Measurements from ENCODE around the gene FARS2.

The FARS2 gene

DNA sequence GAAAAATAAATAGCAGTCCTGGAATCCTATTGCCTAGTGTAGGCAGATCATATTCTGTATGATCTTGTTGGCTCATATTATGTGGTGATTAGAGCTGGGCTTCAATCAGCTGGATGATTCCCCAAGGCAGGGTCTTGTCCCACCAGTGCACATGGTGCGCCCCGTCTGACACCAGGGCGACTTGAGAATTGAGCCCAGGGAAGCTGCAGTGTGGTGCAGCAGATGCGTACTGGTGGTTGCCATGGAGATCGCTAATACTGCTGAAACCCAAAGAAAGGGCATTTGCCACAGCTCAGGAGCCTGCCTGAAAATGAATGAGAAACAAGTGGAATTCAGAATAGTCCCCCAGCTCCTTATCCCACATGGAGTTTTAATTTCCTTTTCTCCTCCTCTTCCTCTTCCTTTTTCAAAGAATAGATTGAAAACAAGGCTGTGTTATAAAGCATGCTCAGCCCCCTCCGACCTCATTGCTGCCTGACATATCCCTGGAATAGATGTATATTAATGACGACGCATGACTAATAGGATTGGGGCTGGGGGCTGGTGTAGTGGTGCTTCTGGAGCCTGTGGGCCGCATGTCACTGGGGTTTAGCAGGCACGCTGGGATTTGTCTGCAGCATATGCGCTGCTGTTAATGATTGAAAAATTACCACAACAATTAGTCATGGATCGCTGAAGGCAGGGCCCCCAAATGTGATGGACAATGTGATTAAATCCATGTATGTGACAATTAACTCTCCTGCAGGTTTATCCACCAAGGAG lies 210.5 kb downstream of the FARS2 start:
- DNase-seq = no peak

GRCh38 chr6:5472571-5472970 lies 211.3 kb downstream of the FARS2 start:
- no peak for DNase-seq

DNA sequence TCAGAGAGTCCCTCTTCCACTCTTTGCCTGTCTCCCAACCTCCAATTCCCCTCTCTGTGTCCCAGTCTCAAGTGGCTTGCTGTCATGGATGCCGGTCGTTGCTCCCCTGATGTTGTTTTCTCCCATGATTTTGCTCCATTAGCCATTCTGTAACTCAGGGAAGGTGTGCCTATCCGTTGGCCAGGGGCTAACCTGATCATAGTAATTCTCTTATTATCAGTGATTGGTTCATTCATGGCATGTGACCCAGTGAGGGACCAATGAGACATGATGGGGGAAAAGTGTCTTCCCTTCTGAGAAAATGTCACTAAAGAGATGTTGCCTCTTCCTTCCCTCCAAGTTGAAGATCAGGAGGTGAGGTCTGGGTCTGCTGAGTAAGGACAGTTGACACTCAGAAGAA lies 214.5 kb downstream of the FARS2 start:
- no peak for DNase-seq

DNA sequence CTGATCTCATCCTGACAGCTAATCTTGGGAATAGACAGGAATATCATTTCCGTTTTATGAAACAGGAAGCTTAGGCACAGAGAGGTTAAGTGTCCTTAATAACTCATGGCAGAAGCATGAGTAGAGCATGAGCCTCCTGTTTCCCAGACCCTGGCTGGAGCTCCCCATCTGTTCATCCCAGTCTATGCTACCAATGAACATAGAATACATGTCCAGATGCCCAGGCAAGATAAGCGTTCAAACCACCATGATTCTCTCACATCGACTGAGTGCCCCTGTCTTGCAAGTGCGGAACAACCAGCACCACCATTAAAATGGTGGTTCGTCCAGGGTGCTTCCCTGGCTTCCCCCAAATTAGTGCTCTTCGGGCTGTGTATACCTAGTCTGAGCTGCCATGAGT lies 217.1 kb downstream of the FARS2 start:
- DNase-seq = no peak

GRCh38 chr6:5481033-5481432 lies 219.7 kb downstream of the FARS2 start:
- peak; percentile 41 for DNase-seq

DNA sequence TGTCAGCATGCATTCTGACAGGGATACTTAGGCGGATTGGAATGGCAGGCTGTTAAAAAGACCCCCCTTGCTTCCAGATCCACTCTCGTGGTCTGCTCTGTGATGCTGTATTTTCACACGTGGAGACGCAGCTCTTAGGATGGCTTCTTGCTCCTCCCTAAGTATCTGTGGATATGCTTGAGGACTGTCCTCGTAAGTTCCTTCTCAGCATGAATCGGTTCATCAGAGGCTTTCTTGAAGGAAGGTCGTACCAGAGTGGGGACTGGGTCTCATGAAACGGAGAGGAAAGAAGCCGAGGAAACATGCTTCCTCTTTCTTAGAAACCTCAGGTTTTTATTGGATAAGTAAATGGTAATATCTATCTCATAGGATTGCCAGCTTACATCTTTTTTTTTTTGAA lies 220.4 kb downstream of the FARS2 start:
- no peak for DNase-seq

- DNase-seq = no peak
Observed at GRCh38 chr6:5482619-5483018, 221.3 kb downstream of the FARS2 start.

DNA sequence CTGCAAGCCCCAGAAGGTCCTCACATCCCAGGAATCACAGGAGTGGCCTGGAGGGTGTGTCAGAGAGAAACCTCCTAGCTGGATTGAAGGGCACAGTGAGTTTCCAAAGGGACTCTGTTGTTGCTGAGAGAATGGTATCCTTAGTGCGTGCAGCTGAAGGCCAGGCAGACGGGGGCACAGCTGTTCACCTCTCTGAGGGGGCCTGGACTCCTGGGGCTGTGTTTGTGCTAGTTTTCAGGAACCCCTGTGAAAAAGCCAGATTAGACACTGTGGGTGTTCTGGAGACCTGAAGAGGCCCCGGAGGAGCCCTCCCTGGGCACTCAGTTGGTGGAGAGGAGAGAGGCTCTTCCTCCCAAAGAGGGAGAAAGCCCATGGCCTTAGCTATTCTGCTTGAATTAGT lies 223.4 kb downstream of the FARS2 start:
- DNase-seq = no peak

DNA sequence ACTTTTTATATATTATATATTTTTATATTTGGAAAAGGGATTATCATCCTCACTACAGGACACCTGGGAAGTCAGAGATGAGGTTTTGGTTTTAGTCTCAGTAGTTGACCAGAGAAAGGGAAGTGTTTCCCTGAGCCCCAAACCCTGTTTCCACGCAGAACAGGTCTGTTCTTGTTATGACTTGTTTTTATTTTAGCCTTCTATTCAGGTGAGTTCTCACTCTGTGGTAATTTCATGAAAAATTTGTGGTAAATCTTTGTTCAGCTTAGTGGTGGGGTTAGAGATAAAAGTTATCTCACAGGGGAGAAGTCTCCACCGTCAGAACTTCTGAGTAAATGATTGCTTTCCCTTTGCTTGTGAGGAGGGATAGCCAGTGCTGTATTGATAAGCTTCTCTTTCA lies 224.9 kb downstream of the FARS2 start:
- no peak for DNase-seq

DNA sequence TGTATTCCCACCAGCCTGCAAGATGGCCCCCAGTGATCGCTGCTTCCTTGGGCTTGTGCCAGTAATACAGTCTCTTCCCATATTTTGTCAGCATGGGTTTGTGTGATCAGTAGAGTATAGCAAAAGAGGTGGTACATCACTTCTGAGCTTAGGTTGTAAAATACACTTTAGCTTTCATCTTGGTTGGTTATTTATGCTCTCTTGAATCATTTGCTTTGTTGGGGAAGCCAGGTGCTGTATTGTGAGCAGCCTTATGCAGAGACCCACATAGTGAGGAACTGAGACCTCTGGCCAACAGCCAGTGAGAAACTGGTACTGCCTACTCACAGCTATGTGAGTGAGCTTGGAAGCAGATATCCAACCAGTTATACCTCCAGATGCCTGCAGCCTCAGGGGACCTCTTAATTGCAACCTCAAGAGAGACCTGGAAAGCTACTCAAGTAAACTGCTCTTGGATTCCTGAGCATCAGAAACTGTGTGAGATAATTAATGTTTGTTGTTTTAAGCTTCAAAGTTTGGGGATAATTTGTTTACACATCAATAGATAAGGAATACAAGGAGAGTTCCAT lies 229.3 kb downstream of the FARS2 start:
- no peak for DNase-seq

- no peak for DNase-seq
Observed at GRCh38 chr6:5492356-5492755, 231.0 kb downstream of the FARS2 start.

DNA sequence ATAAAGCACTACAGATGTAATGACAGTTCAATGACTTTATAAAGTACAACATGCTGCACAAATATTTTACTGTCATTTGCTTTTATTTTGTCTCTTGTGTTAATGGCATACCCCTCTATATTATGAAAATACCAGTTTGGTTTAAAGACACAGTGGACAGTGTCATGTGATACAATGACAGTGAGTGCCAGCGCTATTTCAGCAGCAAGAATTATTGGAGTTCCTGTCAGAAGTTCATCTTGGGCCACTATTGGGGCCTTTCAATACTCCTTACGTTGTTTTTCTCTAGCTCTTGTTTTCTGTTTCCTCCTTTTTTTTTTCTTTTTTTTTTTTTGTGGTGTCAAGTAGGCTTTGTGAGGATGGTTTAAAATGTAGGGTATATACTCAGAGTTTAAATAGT lies 232.5 kb downstream of the FARS2 start:
- DNase-seq = no peak

DNA sequence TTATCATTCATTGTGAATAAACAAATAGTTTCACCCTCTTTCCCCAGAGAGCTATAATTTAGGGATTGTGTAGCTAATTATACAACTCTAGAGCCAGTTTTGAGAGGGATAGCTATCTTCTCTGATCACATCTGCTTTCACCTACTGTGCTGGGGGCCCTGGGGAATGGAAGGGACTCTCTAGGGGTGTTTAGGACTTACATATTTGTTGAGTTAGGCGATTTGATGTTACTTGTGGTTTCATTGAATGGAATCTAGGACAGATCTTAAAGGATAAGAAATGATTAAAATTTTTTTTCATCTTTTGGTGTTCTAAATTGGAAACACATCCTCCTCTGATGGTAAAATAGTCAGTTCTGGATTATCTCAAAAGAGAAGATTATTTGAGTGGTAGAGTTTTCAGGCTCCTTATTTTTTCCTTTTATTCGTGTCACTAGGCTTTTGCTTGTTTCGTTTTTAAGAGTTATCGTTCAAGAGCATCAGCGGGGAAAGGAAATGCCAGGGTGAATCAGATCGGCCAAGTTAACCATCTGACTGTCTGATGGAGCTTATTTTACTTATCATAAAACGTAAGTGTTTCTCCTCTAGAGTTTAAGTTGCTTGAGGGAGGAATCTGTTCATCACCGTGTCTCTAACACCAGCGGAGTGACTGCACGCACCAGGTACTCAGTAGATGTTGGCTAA lies 236.7 kb downstream of the FARS2 start:
- DNase-seq = no peak

GRCh38 chr6:5498579-5498899 lies 237.2 kb downstream of the FARS2 start:
- no peak for DNase-seq

DNA sequence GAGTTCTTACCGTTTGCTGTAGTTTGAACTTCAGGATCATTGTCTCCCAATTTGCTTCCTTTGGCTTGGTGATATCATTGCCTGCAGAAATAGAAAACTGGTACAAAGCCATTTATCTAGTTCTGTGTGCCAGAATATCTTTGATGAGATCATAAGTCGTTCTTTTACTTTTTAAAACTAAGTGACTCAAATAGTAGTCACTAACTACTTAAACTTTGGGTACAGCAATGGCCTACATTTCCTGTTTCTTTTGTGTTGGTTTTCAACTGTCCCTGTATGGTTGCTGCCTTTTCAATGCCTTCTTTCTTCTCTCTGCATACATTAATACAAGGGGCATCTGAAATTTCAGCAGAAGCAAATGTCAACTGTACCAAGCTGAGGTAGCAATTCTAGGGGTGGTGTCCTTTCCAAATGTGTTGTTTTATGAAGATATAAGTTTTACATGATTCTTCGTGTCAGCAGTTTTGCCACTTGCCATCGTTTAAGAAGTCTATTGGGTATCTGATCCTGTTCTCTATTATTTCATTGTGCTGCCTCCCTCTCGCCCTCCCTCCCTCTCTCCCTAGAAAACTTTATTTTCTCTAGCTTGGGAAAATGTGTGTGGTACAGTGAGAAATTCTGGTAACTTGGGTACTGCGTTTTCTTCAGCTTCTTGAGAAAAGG lies 238.5 kb downstream of the FARS2 start:
- DNase-seq = no peak

- no peak for DNase-seq
Observed at GRCh38 chr6:5501837-5502236, 240.5 kb downstream of the FARS2 start.

GRCh38 chr6:5504078-5504477 lies 242.8 kb downstream of the FARS2 start:
- DNase-seq = no peak

DNA sequence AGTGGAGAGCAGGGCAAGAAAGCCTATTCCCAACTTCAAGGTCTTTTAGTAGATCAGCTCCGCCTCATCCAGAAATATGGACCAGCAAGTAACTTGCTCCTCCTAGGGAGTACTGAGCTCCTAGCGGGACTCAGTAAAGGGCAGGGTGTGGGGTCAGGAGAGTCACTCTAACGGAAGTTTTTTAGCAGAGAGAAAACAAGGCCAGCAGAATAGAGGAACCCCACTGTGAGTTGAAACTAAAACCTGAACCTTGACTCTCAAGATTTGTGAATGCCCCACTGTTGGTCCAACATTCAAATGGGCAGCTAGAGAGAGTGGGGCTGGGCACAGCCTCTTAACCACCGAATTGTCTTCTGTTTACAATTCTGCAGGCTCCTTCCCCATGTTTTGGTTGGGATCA lies 244.8 kb downstream of the FARS2 start:
- DNase-seq = no peak

DNA sequence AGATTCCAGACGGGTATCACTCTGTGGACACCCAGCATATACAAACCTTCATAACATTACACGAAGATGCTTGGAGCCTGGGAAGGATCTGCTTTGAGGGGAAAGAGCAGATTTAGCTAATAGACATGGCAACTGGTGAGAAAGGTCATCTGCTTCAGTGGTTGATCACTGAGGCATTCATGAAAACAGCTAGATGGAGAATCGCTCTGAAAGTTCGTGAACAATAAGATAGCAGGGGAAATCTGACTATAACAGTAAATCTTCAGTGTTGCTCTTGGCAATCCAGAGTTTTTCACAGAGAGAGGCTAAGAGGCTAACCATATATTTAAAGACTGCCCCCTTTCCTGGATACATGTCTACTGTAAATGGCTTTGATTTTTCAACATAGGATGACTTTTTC lies 245.3 kb downstream of the FARS2 start:
- no peak for DNase-seq

DNA sequence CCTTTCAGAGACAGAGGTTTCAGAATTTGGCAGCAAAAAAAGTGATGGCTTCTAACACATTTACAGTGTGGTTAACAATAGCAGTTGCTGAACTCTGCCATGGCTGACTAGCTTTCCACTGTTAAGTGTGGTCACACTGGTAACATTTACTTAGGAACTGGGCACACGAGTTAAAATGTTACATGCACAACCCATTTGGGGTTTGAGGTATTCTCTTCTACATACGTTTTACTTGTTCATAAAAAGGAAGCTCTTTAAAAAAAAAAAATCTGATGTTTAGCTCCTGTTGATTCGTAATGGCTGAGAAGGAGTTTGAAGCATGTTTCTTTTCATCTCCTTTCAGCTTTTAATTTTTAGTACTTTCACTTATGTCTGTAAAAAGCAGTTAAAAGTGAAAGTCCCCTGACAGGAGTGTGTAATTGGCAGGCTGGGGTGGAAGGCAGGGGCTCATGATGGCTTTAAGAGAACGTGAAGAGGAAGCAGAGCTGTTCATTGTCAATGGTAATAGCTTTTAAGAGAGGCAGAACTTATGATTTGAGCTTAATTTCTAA lies 245.9 kb downstream of the FARS2 start:
- no peak for DNase-seq

- no peak for DNase-seq
Observed at GRCh38 chr6:5509106-5509505, 247.8 kb downstream of the FARS2 start.

DNA sequence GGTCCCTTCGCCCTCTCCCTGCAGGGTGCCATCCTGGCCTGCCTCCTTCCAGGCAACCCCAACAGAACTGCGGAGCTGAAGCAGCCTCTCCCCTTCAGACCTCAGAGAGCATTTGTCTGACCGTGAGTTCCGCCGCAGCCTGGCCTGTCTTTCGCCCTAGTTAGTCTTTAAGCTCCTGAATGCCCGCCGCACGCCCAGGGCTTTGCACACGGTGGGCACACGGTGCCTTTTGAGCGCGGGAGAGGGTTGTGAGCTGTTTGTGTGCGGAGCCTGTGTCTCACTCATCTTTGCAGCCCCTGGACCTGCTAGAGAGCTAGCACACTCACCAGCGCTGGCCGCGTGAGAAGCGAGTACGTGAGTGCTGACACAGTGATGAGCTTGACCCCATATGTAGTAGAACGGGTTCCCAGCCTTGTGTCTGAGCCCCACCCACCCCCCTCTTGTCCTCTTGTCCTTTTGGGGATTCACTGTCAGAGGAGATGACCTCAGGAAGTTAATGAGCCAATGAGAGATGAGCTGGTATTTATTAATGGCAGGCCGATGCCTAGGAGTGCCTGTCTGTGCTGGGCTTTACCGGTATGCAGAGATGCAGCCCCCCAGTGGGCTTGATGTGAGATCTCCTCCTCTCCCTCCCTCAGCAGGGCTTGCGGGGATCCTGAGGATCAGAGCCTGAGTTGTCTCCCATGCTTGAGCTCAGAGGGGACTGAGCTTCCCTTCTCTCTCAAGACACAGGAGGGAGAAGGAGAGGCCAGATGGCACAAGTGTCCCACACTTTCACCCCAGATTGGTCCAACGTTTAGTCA lies 249.2 kb downstream of the FARS2 start:
- DNase-seq = no peak

DNA sequence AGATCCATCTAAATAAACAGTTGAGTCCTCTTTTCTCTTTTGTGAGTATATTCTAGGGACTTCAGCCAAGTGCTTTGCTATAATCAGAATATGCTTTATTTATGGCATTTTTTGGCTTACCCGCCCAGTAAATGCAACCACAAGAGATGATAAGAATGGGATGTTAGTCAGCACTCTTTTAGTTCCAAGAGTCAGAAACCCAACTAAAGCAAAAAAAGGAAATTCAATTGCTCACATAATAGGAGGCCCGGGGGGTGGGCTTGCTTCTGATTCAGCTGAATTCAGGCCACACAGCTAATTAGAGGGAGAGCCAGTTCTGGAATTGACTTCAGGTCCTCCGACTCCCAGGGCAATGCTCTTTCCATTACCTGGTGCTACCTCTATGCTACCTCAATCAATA lies 250.6 kb downstream of the FARS2 start:
- no peak for DNase-seq

Data from femur (tissue), 1 donor.